ENCODE measurements around the gene BAZ1A.

- no peak for TF ChIP-seq NPAS2 (CRISPR knock-in tag; IDR thresholded peaks at IDR 0.05; ENCODE audit: borderline replicate concordance)
- no peak for TF ChIP-seq EP300 (IDR thresholded peaks at IDR 0.05)
These were observed 132.7 kb downstream of the BAZ1A start for GRCh38 chr14:34742270-34743115.
